ENCODE measurements around the gene PRORP.

DNA sequence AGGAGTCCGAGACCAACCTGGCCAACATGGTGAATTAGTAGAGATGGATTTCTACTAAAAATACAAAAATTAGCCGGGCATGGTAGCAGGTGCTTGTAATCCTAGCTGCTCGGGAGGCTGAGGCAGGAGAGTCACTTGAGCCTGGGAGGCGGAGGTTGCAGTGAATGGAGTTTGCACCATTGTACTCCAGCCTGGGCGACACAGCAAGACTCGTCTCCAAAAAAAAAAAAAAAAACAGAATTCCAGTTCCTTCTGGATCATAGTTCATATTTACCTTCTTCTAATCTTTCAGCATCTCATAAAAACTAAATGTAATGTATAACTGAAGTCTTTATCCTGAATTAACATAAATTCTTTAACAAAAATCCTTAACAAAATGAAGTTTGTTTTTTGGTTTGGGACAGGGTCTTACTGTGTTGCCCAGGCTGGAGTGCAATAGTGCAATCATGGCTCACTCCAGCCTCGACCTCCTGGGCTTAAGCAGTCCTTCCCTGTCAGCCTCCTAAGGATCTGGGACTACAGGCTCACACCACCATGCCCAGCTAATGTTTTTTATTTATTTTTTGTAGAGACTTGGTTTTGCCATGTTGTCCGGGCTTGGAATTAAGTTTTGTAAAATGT is 38.7 kb upstream of the PRORP start:
- TF ChIP-seq, protein P1, sequence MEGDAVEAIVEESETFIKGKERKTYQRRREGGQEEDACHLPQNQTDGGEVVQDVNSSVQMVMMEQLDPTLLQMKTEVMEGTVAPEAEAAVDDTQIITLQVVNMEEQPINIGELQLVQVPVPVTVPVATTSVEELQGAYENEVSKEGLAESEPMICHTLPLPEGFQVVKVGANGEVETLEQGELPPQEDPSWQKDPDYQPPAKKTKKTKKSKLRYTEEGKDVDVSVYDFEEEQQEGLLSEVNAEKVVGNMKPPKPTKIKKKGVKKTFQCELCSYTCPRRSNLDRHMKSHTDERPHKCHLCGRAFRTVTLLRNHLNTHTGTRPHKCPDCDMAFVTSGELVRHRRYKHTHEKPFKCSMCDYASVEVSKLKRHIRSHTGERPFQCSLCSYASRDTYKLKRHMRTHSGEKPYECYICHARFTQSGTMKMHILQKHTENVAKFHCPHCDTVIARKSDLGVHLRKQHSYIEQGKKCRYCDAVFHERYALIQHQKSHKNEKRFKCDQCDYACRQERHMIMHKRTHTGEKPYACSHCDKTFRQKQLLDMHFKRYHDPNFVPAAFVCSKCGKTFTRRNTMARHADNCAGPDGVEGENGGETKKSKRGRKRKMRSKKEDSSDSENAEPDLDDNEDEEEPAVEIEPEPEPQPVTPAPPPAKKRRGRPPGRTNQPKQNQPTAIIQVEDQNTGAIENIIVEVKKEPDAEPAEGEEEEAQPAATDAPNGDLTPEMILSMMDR (IDR thresholded peaks at IDR 0.05): no peak
- TF ChIP-seq, protein P2, sequence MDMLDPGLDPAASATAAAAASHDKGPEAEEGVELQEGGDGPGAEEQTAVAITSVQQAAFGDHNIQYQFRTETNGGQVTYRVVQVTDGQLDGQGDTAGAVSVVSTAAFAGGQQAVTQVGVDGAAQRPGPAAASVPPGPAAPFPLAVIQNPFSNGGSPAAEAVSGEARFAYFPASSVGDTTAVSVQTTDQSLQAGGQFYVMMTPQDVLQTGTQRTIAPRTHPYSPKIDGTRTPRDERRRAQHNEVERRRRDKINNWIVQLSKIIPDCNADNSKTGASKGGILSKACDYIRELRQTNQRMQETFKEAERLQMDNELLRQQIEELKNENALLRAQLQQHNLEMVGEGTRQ (CRISPR knock-in tag; IDR thresholded peaks at IDR 0.05): no peak
- TF ChIP-seq CREB1 (CRISPR knock-in tag; IDR thresholded peaks at IDR 0.05) (no peak), FOXK1 (CRISPR knock-in tag; IDR thresholded peaks at IDR 0.05) (no peak)

Measured in WTC11 (cell line).